Measurements from ENCODE around the gene NEUROD6.

NEUROD6 gene

DNA sequence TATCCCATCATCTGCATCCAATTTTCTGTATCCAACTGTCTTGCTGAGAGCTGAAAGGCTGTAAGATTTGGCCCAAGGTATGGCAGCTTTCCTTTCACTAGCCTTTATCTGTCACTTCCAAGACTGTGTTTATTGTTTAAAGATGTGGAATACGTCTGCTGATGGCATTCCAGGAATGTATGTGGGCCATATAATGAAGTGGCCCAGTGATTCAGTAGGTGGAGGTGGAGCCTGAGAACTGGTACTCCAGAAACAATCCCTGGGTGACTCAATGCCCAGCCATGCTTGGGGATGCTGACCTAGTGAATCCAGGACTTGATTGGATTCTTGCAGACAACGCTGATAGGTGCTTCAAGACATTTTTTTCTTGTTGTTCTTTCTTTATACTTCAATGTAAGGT, 13.5 kb downstream of the NEUROD6 start:
- peak; percentile 82 for DNase-seq

- no peak for DNase-seq
These were observed 14.1 kb downstream of the NEUROD6 start for GRCh38 chr7:31326416-31326815.

DNA sequence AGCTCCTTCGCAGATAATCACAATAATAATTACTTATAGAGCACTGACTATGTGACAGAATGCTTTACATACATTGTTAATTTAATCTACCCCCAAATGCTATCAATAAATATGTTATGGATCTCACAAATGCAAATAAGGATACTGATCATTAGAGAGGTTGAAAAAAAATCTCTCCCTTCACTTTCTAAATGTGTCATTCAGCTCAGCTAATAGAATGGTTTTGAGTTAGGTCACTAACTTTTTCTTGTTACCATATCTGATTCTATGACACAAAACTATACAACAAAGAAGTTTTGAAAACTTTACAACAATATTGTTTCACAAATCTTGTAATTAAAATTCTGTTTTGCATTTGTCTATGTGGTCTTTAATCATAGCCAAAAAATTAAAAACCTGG, 17.4 kb downstream of the NEUROD6 start:
- DNase-seq = no peak

GRCh38 chr7:31320675-31321074, 19.9 kb downstream of the NEUROD6 start:
- DNase-seq = no peak

DNA sequence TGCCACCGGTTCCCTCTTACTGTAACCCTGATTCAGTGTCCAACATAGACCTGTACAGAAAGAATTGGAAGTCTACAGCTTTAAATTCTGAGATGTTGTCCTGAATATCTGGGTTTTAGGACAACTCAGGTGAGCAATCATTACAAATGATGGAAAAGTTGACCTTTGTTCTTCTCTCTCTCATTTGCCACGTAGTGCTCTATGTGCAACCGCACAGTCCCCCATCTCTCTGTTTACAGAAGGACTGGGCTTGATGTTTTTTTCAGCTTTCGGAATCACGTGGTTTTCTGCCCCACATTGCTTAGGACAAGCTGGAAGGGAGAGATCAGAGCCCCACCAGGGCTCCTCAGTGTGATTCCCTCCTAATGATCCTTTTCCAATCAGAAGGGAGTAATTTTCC, 22.2 kb downstream of the NEUROD6 start:
- DNase-seq = no peak

DNA sequence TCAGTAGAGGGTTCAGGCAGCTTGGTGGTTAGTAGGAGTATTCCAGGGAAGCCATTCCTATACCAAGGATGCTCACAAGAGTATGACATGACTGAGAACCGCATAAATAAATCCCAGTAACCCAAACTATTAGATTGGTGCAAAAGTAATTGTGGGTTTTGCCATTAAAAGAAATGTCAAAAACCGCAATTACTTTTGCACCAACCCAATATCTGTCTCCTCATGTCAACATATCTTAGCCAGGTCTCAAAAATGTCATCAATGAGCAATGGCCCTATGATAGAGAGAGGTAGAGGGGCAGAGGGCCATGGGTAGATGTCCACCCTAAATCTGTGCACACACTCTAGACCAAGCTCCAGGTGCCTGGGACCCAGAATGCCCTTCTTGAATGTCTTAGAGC, 23.6 kb downstream of the NEUROD6 start:
- no peak for DNase-seq

DNA sequence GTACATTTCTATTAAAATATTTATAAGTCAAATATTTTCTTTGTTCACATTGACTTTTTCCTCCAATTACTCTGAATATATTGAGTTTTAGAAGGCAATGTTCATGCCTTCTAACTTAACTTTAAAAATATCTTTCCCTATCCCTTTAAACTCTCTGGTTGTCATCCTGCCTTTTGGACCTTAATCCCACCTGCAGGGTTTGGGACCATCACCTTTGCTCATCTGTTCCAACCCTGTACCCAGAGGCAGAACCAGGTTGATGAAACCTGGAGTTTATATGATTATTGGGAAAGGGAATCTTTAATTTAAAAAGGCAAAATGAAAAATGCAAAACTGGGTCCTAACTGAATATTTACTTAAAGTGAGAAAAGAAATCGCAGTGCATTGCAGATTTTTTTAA, 24.8 kb downstream of the NEUROD6 start:
- no peak for DNase-seq

DNA sequence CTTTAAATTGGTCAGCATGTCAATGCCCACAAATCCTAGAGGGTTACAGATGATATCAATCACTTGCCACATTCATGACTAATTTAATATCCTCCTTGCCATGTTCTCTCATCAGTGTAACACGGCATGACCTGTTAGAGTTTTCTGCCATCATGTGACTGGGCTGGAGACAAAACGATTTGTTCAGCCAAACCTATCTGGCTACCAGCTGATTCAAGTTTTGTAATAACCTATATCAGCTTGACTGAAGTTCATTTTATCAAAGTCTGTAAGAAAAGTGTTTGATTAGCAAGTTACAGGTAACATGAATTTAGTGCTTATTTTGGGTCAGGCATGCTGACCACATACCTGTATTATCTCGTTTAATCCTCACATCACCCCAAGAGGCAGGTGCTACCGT, 25.7 kb downstream of the NEUROD6 start:
- no peak for DNase-seq

DNA sequence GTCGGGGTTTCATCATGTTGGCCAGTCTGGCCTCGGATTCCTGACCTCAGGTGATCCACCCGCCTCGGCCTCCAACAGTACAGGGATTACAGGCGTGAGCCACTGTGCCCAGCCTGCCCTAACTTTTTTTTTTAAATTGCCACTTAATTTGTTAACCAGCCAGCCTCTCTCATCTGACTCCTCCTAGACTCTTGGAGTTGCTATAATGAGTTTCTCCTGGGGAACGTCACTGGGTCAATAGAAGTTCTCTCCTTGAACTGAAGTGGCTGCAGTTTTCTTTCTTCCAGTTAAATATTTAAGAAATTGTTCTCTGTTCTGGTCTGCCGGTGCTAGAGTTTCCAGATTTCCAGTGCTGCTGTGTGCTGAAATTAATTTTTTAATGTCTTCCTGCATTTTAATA, 27.6 kb downstream of the NEUROD6 start:
- DNase-seq = no peak

- no peak for DNase-seq
These were observed 29.0 kb downstream of the NEUROD6 start for GRCh38 chr7:31311552-31311951.

DNA sequence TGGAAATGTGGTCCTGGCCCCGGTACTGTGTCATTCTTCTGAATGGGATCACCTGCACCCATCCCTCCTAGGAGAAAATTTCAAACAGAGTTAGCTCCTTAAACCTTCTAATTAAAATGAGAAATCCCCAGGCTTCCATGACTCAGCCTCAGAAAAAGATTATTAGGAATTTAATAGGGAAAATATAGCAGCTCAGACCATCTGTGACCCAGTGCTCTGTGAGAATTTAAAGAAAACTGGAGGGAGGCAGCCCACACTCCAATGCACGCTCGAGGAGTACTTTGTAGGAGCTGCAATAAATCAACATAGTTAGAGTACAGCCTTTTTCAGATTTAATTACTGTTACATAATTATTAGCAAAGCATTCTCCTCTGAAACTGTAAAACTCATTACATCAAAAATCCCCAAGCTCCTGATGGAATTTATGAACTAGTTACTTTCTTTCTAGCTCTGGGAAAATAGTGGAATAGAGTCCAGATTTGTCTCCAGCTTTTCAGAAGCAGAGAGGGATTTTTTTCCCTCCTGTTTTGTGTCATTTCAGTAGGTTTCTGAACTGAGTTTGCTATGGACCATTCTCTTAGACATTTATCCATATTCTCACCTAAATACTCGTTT, 30.1 kb downstream of the NEUROD6 start:
- DNase-seq = no peak

- DNase-seq = no peak
These were observed 31.1 kb downstream of the NEUROD6 start for GRCh38 chr7:31309407-31309806.

DNA sequence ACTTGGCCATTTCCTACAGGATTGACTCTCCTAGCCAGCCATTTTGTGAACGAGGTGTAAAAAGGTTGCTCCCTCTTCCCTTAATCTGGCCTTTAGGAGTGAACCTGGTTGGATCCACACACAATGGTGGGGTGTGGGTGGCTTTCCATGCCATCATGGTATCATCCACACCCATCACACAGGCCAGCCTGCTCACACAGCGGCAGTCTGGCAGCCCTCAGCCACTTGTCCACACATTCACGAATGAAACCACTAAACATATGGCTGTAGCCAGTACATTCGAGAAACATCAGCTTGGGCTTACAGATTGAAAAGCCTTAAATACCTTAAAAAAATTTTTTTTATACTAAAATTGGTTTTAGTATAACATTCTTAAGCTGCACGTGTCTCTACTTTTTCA, 31.9 kb downstream of the NEUROD6 start:
- no peak for DNase-seq

DNA sequence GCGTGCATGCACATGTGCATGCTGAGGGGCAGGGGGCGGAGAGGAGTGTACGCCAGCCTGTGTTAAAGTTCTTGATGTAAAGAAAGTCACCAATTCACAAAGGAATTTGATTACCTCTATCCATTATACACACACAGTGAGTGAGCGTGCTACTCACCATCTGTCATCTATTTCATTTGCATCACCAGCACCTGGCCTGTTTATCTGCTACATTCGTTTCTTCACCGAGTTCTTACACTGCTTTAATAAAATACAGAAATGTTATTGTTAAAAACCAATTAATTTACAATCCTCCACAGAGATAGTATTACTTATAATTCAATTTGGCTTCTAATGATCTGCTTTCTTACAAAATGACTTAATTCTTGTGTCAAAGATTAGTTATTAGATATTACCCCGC, 32.6 kb downstream of the NEUROD6 start:
- DNase-seq = no peak

DNA sequence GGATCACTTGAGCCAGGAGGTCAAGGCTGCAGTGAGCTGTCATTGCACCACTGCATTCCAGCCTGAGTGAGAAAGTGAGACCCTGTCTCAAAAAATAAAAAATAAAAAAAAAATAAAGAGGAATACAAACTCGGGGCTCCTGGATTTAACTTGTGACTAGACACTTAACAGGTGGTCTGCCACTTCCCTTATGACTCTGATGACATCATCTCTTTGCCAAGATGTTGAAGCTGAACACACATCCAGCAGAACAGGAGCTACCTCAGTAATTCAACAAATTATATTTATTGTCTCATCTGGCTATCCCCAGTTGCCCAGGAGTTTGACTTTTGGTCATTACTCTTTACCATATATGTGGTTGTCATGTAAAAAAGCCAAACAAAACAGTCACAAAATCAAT, 35.3 kb downstream of the NEUROD6 start:
- no peak for DNase-seq

- no peak for DNase-seq
These were observed 36.1 kb downstream of the NEUROD6 start for GRCh38 chr7:31304446-31304845.

- DNase-seq = peak; percentile 0
These were observed 38.2 kb downstream of the NEUROD6 start for GRCh38 chr7:31302356-31302755.

- no peak for DNase-seq
These were observed 41.2 kb downstream of the NEUROD6 start for GRCh38 chr7:31299336-31299735.

- no peak for DNase-seq
These were observed 49.9 kb downstream of the NEUROD6 start for GRCh38 chr7:31290601-31291000.
